ENCODE results near the gene RGL2. TPM values are rescaled to one million over a fixed set of nuclear protein-coding genes. Genes with fewer than 3 reads are reported as not detected.

Gene RGL2
- total RNA-seq, 1 experiment from 2014 or later, result 48.8 TPM

DNA sequence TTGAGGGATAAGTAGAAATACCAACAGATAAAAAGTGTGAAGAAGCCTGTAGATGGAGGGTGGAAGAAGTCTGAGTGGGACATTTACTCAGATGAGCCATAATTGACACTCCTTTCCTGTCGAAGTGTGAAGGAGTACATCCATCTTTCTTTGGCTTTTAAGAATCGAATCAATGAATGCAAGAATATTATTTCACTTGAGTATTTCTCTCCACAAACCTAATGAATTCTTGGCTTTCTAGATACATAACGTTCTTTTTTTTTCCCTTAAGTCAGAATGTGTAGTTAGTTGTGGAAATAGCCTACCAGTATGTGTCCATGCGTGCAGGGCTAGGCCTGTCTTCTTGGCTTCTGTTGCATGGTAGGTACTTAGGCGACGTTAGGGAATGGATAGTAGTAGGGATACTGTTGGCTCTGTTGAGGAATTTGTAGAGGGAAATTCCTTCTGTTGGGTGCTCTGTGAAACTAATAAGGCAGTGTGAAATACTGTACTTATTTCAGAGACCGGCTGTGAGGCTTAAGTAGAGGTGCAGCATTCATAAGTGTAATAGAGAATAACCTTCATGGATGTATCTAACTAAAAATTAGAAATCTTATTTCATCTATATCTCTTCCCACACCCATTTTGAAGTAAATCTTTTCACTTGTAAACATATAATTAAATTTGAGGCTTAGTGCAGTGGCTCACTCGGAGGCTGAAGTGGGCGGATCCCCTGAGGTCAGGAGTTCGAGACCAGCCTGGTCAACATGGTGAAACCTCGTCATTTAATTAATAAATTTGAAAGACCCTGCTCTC lies 25.4 kb downstream of the RGL2 start:
- ChIA-PET POLR2A (ENCODE audit: low non-redundant PET) (no interaction called here), CTCF (no interaction called here)
- TF ChIP-seq CTCF (conservative IDR thresholded peaks at IDR 0.05; ENCODE audit: low read depth, low read length) (no peak), EZH2 (IDR thresholded peaks at IDR 0.05; ENCODE audit: borderline replicate concordance, low read depth, low read length, poor library complexity, severe bottlenecking) (no peak)
- peaks cover 55% of the 10 kb centered on the region for H3K36me3 ChIP-seq (ENCODE audit: insufficient read depth, low read length, poor library complexity, severe bottlenecking)
- no peaks in the 10 kb centered on the region for H3K9me3 ChIP-seq (ENCODE audit: low read depth, low read length, poor library complexity, severe bottlenecking)
- peaks cover 40% of the 10 kb centered on the region for H3K4me1 ChIP-seq (ENCODE audit: insufficient read depth, low read length, poor library complexity, severe bottlenecking)
- intact Hi-C loops (cut with micrococcal nuclease; ENCODE audit: unreplicated experiment), result no loop called here
- no TSS peak for BruUV-seq (replicated peaks)
- peak overlapping the region; percentile 68 for H3K4me3 ChIP-seq (ENCODE audit: low read depth, low read length, poor library complexity, severe bottlenecking)
- H3K27me3 ChIP-seq (replicated peaks; ENCODE audit: insufficient read depth, low read depth, low read length, poor library complexity), result no peaks in the 10 kb centered on the region
- H3K27ac ChIP-seq (ENCODE audit: low read depth, low read length, poor library complexity, severe bottlenecking), result peak overlapping the region; percentile 99
- DNase-seq (ENCODE audit: low spot score), result no peak

DNA sequence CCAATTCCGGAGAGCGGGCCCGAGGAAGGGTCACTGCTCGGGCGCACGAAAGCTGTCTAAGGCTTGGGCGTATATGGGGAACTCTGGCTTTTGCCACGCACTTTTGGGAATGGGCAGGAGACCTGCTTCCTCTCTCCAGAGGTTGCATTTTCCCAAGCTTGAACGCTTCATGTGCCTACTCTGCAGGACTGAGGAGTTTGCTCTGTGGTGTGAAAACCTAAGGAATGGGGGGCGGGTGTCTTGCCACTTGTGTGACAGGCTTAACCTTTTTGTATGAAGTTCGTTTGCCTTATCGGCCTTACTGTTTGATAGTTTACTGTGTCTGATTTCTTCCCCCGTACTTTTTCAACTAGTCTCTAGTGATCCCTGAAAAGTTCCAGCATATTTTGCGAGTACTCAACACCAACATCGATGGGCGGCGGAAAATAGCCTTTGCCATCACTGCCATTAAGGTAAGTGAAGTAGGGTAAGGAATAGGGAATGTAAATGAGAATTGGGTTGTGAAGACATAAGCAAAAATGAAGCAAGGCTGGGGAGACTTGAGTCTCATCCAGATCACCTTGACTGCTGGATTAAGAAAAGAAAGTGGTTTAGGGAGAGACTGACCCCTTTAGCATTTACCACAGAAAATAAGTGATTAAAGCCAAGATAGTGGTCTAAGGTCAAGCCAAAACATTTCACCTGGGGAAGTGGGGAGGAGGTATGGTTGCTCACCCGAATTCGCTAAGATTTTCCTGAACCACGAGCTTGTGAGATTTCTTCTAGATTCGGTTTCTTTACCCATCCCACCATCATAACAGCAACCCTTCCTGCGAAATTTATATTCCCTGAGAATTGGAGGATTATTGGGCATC lies 26.2 kb downstream of the RGL2 start:
- peaks cover 40% of the 10 kb centered on the region for H3K4me1 ChIP-seq (ENCODE audit: insufficient read depth, low read length, poor library complexity, severe bottlenecking)
- CTCF ChIA-PET, result no interaction called here
- intact Hi-C loops (cut with micrococcal nuclease; ENCODE audit: unreplicated experiment), result no loop called here
- no peaks in the 10 kb centered on the region for H3K27me3 ChIP-seq (replicated peaks; ENCODE audit: insufficient read depth, low read depth, low read length, poor library complexity)
- H3K9me3 ChIP-seq (ENCODE audit: low read depth, low read length, poor library complexity, severe bottlenecking), result no peaks in the 10 kb centered on the region
- TF ChIP-seq EZH2 (IDR thresholded peaks at IDR 0.05; ENCODE audit: borderline replicate concordance, low read depth, low read length, poor library complexity, severe bottlenecking) (no peak), CTCF (conservative IDR thresholded peaks at IDR 0.05; ENCODE audit: low read depth, low read length) (no peak)
- H3K4me3 ChIP-seq (ENCODE audit: low read depth, low read length, poor library complexity, severe bottlenecking), result peak overlapping the region; percentile 68
- H3K36me3 ChIP-seq (ENCODE audit: insufficient read depth, low read length, poor library complexity, severe bottlenecking), result peaks cover 61% of the 10 kb centered on the region
- no peak for DNase-seq (ENCODE audit: low spot score)
- peak overlapping the region; percentile 99 for H3K27ac ChIP-seq (ENCODE audit: low read depth, low read length, poor library complexity, severe bottlenecking)
- TSS peak; percentile 74 for BruUV-seq (replicated peaks)
- POLR2A ChIA-PET (ENCODE audit: low non-redundant PET), result no interaction called here

- H3K36me3 ChIP-seq (ENCODE audit: insufficient read depth, low read length, poor library complexity, severe bottlenecking), result peaks cover 67% of the 10 kb centered on the region
- H3K27ac ChIP-seq (ENCODE audit: low read depth, low read length, poor library complexity, severe bottlenecking), result peak within 1 kb of the TSS; percentile 99
- no TSS peak for BruUV-seq (replicated peaks)
- intact Hi-C loops (cut with micrococcal nuclease; ENCODE audit: unreplicated experiment), result no loop called here
- POLR2A ChIA-PET (ENCODE audit: low non-redundant PET), result interaction anchor here (0.6 to 1.0 kb wide), 3 partner anchors 17 to 300 kb away, joined by 3 to 4 read pairs (median 4); partner anchors contain the start of genes WDR46 and ZBTB22
- no peaks in the 10 kb centered on the region for H3K9me3 ChIP-seq (ENCODE audit: low read depth, low read length, poor library complexity, severe bottlenecking)
- H3K27me3 ChIP-seq (replicated peaks; ENCODE audit: insufficient read depth, low read depth, low read length, poor library complexity), result no peaks in the 10 kb centered on the region
- peak; percentile 99 for DNase-seq (ENCODE audit: low spot score)
- H3K4me1 ChIP-seq (ENCODE audit: insufficient read depth, low read length, poor library complexity, severe bottlenecking), result peaks cover 36% of the 10 kb centered on the region
- CTCF ChIA-PET, result no interaction called here
- peak within 1 kb of the TSS; percentile 68 for H3K4me3 ChIP-seq (ENCODE audit: low read depth, low read length, poor library complexity, severe bottlenecking)
- TF ChIP-seq CTCF (conservative IDR thresholded peaks at IDR 0.05; ENCODE audit: low read depth, low read length) (no peak), EZH2 (IDR thresholded peaks at IDR 0.05; ENCODE audit: borderline replicate concordance, low read depth, low read length, poor library complexity, severe bottlenecking) (no peak)
Observed at GRCh38 chr6:33271468-33272274, 27.1 kb downstream of the RGL2 start, which contains the start of the genes RPS18 and VPS52. Gene RPS18 (plus strand): TSS chr6:33272075. CDS start chr6:33272120, 45 bp downstream. Gene VPS52 (minus strand): TSS chr6:33271876. CDS start chr6:33271675, 201 bp downstream.
